HepG2 (cell line): ENCODE measurements around the gene C14orf119. TPM values are rescaled to one million over a fixed set of nuclear protein-coding genes. Genes with fewer than 3 reads are reported as not detected.

ENCODE experiments used
- AHDC1 ChIP-seq: sonication (generic); formaldehyde crosslinking; IDR thresholded peaks from 2 replicates; pipeline ENCODE4 v1.5.1; 2020; ENCODE audit warnings: mild to moderate bottlenecking, missing genetic modification reagents, borderline replicate concordance
- ASH2L ChIP-seq: fragments of 300-600, 200-600 bp; sonication (generic); IDR thresholded peaks from 2 replicates; pipeline ENCODE4 v1.7.0; 2017; ENCODE audit warnings: low read depth, mild to moderate bottlenecking, moderate library complexity, mixed read lengths, low read length; ENCODE audit not compliant: insufficient read length
- BORCS8-MEF2B ChIP-seq: sonication (generic); formaldehyde crosslinking; IDR thresholded peaks from 2 replicates; pipeline ENCODE4 v1.8.0; 2022; ENCODE audit warnings: mild to moderate bottlenecking, missing genetic modification reagents
- CBX5 ChIP-seq: sonication (generic); formaldehyde crosslinking; IDR thresholded peaks from 2 replicates; pipeline ENCODE4 v1.4.0; 2020; ENCODE audit warnings: missing genetic modification reagents, borderline replicate concordance
- DMAP1 ChIP-seq: IDR thresholded peaks from 2 replicates; pipeline ENCODE4 v1.6.1; 2016
- NCOA1 ChIP-seq: sonication (generic); formaldehyde crosslinking; IDR thresholded peaks from 2 replicates; pipeline ENCODE4 v1.9.0; 2021; ENCODE audit warnings: missing genetic modification reagents
- NFRKB ChIP-seq: fragments of 450-650 bp; IDR thresholded peaks from 2 replicates; pipeline ENCODE4 v1.6.1; 2017
- PATZ1 ChIP-seq: sonication (generic); formaldehyde crosslinking; IDR thresholded peaks from 2 replicates; pipeline ENCODE4 v1.4.0; 2020; ENCODE audit warnings: missing genetic modification reagents
- RBM22 ChIP-seq: fragments of 200-400 bp; formaldehyde crosslinking; optimal IDR thresholded peaks from 2 replicates; pipeline ENCODE3; 2017; ENCODE audit warnings: mild to moderate bottlenecking, low read length, moderate library complexity
- SNAI1 ChIP-seq: sonication (generic); formaldehyde crosslinking; IDR thresholded peaks from 2 replicates; pipeline ENCODE4 v1.5.0; 2020; ENCODE audit warnings: mild to moderate bottlenecking, missing genetic modification reagents, borderline replicate concordance
- TFDP1 ChIP-seq: IDR thresholded peaks from 2 replicates; pipeline ENCODE4 v1.6.1; 2016; ENCODE audit warnings: missing compliant biosample characterization, missing genetic modification reagents, borderline replicate concordance
- THAP7 ChIP-seq: sonication (generic); formaldehyde crosslinking; IDR thresholded peaks from 2 replicates; pipeline ENCODE4 v1.8.1; 2023; ENCODE audit warnings: mild to moderate bottlenecking, missing genetic modification reagents
- ZBTB7B ChIP-seq: sonication (generic); formaldehyde crosslinking; IDR thresholded peaks from 2 replicates; pipeline ENCODE4 v1.4.0; 2020; ENCODE audit warnings: missing genetic modification reagents
- ZNF431 ChIP-seq: sonication (generic); formaldehyde crosslinking; IDR thresholded peaks from 2 replicates; pipeline ENCODE4 v1.9.0; 2022; ENCODE audit warnings: missing genetic modification reagents, low read depth, mild to moderate bottlenecking, borderline replicate concordance
- ZNF468 ChIP-seq: sonication (generic); formaldehyde crosslinking; IDR thresholded peaks from 2 replicates; pipeline ENCODE4 v1.8.0; 2022; ENCODE audit warnings: mild to moderate bottlenecking, moderate library complexity, missing genetic modification reagents
- ZNF552 ChIP-seq: sonication (generic); formaldehyde crosslinking; IDR thresholded peaks from 2 replicates; pipeline ENCODE4 v1.9.0; 2022; ENCODE audit warnings: missing genetic modification reagents, mild to moderate bottlenecking, borderline replicate concordance
- ZNF784 ChIP-seq: sonication (generic); formaldehyde crosslinking; IDR thresholded peaks from 2 replicates; pipeline ENCODE4 v1.5.1; 2020; ENCODE audit warnings: missing genetic modification reagents, mild to moderate bottlenecking, borderline replicate concordance
- ZNF83 ChIP-seq: sonication (generic); formaldehyde crosslinking; IDR thresholded peaks from 2 replicates; pipeline ENCODE4 v1.4.0; 2020; ENCODE audit warnings: missing genetic modification reagents, mild to moderate bottlenecking, borderline replicate concordance
- polyA plus RNA-seq, 8 experiments: library from polyadenylated mRNA; depleted of rRNA in 3 of 8; stranded (reverse) in 7 of 8; unstranded in 1 of 8; fragments of >200 nt; fragmentation: Illumina TruSeq in 4 of 8; extraction: Trizol in 4 of 8; gene quantifications; 2 replicates each; pipeline versions ENCODE4 v1.2.1 to v1.2.3, GENCODE V29; 2011 to 2016; ENCODE audit warnings: low read depth in 4 of 8, missing spikeins in 1 of 8, mixed read lengths in 1 of 8; ENCODE audit not compliant: insufficient read depth in 1 of 8
- total RNA-seq, 5 experiments: library from RNA; depleted of rRNA; stranded (reverse); fragments of >200 nt; fragmentation: Illumina TruSeq; extraction: Trizol; gene quantifications; 2 replicates each; pipeline ENCODE4 v1.2.3, GENCODE V29; 2016; ENCODE audit warnings: low read depth in 1 of 5

C14orf119 gene
- total and polyA plus RNA-seq, 2 of the 13 experiments (the other 11 are each of a cell fraction or from before 2014, with no cell fraction given) = 117 to 206 TPM

- TF ChIP-seq THAP7 = no peak
- TF ChIP-seq ZNF431 (CRISPR knock-in tag) = no peak
- no peak for TF ChIP-seq DMAP1 (CRISPR knock-in tag)
- TF ChIP-seq ZBTB7B (CRISPR knock-in tag) = no peak
- TF ChIP-seq CBX5 (CRISPR knock-in tag) = no peak; the same call in 1 of the 2 replicates
- no peak for TF ChIP-seq ZNF784 (CRISPR knock-in tag)
- TF ChIP-seq ZNF552 = no peak
- no peak for TF ChIP-seq NCOA1
- 0 out of 2 replicates have a peak, but pooled peaks have one; percentile 31 for TF ChIP-seq ZNF83 (CRISPR knock-in tag)
- TF ChIP-seq SNAI1 (CRISPR knock-in tag) = no peak
- peak; percentile 19 for TF ChIP-seq RBM22
- TF ChIP-seq ZNF468 (CRISPR knock-in tag) = no peak
- TF ChIP-seq BORCS8-MEF2B (CRISPR knock-in tag) = no peak
- TF ChIP-seq NFRKB = no peak
- TF ChIP-seq AHDC1 (CRISPR knock-in tag) = no peak
- TF ChIP-seq PATZ1 = no peak
- TF ChIP-seq ASH2L = no peak
- TF ChIP-seq TFDP1 = 0 out of 2 replicates have a peak, but pooled peaks have one; percentile 19
Measured at GRCh38 chr14:23066855-23067744, 28.2 kb upstream of the C14orf119 start (continued).
